ENCODE measurements around the gene BCKDHB. TPM values are rescaled to one million over a fixed set of nuclear protein-coding genes. Genes with fewer than 3 reads are reported as not detected.

The BCKDHB gene
- total and polyA plus RNA-seq, 12 donors = 6.4 to 33.9 (median 18.9) TPM

GRCh38 chr6:80333342-80333741, 226.9 kb downstream of the BCKDHB start:
- DNase-seq = no peak
- intact Hi-C loops (cut with DNase I) = no loop called here
- 53 to 68% (median 60%) methylated on average over 3 of the region's 3 CpGs for WGBS, 4 donors
- Histone ChIP-seq H3K4me1 (replicated peaks in 1 of 2) (peaks cover 0 to 7% of the 10 kb centered on the region in 2 donors), H3K36me3 (replicated peaks in 1 of 2) (no peaks in the 10 kb centered on the region), H3K9me3 (replicated peaks in 1 of 3) (peaks cover 0 to 6% (median 0%) of the 10 kb centered on the region in 3 donors), H3K27ac (no peak overlapping the region), H3K27me3 (no peaks in the 10 kb centered on the region), H3K4me3 (no peak overlapping the region)
- TF ChIP-seq POLR2A (IDR thresholded peaks at IDR 0.05) = no peak
- TF ChIP-seq, protein P1, sequence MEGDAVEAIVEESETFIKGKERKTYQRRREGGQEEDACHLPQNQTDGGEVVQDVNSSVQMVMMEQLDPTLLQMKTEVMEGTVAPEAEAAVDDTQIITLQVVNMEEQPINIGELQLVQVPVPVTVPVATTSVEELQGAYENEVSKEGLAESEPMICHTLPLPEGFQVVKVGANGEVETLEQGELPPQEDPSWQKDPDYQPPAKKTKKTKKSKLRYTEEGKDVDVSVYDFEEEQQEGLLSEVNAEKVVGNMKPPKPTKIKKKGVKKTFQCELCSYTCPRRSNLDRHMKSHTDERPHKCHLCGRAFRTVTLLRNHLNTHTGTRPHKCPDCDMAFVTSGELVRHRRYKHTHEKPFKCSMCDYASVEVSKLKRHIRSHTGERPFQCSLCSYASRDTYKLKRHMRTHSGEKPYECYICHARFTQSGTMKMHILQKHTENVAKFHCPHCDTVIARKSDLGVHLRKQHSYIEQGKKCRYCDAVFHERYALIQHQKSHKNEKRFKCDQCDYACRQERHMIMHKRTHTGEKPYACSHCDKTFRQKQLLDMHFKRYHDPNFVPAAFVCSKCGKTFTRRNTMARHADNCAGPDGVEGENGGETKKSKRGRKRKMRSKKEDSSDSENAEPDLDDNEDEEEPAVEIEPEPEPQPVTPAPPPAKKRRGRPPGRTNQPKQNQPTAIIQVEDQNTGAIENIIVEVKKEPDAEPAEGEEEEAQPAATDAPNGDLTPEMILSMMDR (IDR thresholded peaks at IDR 0.05) = no peak

GRCh38 chr6:80335121-80335531, 228.7 kb downstream of the BCKDHB start:
- intact Hi-C loops (cut with DNase I) = no loop called here
- Histone ChIP-seq H3K9me3 (replicated peaks in 1 of 3) (peaks cover 0 to 6% (median 0%) of the 10 kb centered on the region in 3 donors), H3K36me3 (replicated peaks in 1 of 2) (no peaks in the 10 kb centered on the region), H3K27ac (no peak overlapping the region), H3K4me3 (no peak overlapping the region), H3K4me1 (replicated peaks in 1 of 2) (peaks cover 0 to 7% of the 10 kb centered on the region in 2 donors), H3K27me3 (no peaks in the 10 kb centered on the region)
- WGBS, 4 donors = 71 to 79% (median 78%) methylated on average over 6 of the region's 6 CpGs
- no peak for DNase-seq
- TF ChIP-seq POLR2A (IDR thresholded peaks at IDR 0.05) = no peak
- TF ChIP-seq, protein P1 (IDR thresholded peaks at IDR 0.05) = no peak

DNA sequence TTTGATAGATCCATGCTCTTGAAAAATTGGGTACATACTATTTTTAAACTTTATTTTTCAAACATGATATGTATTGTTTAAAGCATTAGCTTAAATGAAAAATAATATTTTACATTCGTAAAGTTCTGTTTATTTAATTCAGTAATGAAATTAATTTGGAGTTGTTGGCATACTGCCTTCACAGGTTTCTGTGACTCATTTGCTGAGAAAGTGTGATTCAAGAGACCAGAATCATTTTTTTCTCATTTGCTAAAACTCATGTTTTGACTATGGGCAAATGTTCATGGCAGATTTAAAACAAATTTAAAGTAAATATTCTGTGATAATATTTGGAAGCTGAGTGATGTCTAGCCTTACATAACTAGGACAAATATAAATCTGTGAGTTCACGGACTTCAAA, 230.4 kb downstream of the BCKDHB start:
- TF ChIP-seq, protein P1 (IDR thresholded peaks at IDR 0.05) = no peak
- no peak for TF ChIP-seq POLR2A (IDR thresholded peaks at IDR 0.05)
- Histone ChIP-seq H3K36me3 (replicated peaks in 1 of 2) (no peaks in the 10 kb centered on the region), H3K9me3 (replicated peaks in 1 of 3) (peaks cover 0 to 6% (median 0%) of the 10 kb centered on the region in 3 donors), H3K4me3 (no peak overlapping the region), H3K4me1 (replicated peaks in 1 of 2) (peaks cover 0 to 7% of the 10 kb centered on the region in 2 donors), H3K27me3 (no peaks in the 10 kb centered on the region), H3K27ac (no peak overlapping the region)
- 77 to 86% (median 79%) methylated on average over 2 of the region's 2 CpGs for WGBS, 4 donors
- no peak for DNase-seq
- intact Hi-C loops (cut with DNase I) = no loop called here

DNA sequence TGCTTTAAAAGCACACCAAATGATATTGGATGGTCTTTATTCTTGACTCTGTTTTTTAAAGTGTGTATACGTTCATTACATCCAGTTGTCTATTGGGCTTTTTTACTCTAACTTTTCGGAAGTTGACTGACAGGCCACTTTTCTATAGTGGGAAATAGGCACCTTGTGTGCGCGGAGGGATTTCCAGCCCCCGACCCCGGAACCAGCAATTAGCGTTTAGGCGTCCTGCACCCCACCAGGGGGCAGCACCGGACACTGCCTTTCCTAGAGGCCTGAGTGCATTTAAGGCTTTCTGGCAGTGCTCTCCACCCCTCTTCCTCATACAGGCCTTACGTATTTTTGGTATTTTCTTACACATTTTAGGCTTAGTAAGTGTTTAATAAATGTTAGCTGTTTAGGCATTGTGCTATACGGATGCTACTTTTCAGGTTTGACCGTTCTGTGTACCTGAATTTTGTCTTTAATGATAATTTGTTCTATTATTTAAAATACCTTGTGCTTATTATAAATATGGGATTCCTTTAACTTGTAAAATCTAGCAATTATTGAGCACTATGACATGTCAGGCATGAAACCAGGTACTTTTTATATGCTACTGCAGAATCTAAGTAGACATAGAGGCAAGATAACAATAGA, 231.8 kb downstream of the BCKDHB start:
- Histone ChIP-seq H3K4me1 (replicated peaks in 1 of 2) (peaks cover 0 to 7% of the 10 kb centered on the region in 2 donors), H3K27me3 (no peaks in the 10 kb centered on the region), H3K36me3 (replicated peaks in 1 of 2) (no peaks in the 10 kb centered on the region), H3K27ac (no peak overlapping the region), H3K9me3 (replicated peaks in 1 of 3) (peaks cover 0 to 6% (median 0%) of the 10 kb centered on the region in 3 donors), H3K4me3 (no peak overlapping the region)
- intact Hi-C loops (cut with DNase I) = no loop called here
- TF ChIP-seq POLR2A (IDR thresholded peaks at IDR 0.05) = no peak
- TF ChIP-seq, protein P1 (IDR thresholded peaks at IDR 0.05) = peak in 5 of 6 experiments; percentile 44 to 64 (median 51)
- DNase-seq = peak; percentile 42 to 80 (median 63)
- WGBS, 4 donors = 38 to 57% (median 52%) methylated on average over 11 to 12 of the region's 12 CpGs
